ENCODE results near the gene FBN1.

FBN1 gene

DNA sequence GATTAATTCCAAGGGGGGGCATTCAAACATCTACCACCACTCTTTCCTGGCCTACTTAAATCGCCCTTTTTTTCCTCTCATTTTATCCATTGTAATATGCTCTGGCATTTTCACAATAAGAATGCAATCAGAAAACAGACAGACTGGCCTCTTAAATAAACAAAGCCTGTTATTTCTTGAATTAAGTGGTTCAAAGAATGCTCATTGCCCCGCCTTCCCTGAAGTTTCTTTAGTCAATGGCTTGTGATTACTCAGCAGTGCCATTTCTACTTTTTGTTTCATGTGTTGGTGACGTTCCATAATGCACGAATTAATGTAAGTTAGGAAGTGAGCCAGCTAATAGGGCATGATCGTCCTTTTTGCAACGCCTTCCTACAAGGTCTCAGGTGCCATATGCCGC, 68.0 kb downstream of the FBN1 start:
- in situ Hi-C loops (cut with MboI; ENCODE audit: low sequenced_read_pairs) = no loop called here
- Histone ChIP-seq H3K36me3 (replicated peaks) (no peaks in the 10 kb centered on the region), H3K9me3 (no peaks in the 10 kb centered on the region; the same call in 1 of the 2 replicates), H3K4me1 (peaks cover 9% of the 10 kb centered on the region), H3K4me3 (no peak overlapping the region), H3K27me3 (ENCODE audit: low read depth) (no peaks in the 10 kb centered on the region)
- DNase-seq (ENCODE audit: low spot score in 2 of 2) = no peak

DNA sequence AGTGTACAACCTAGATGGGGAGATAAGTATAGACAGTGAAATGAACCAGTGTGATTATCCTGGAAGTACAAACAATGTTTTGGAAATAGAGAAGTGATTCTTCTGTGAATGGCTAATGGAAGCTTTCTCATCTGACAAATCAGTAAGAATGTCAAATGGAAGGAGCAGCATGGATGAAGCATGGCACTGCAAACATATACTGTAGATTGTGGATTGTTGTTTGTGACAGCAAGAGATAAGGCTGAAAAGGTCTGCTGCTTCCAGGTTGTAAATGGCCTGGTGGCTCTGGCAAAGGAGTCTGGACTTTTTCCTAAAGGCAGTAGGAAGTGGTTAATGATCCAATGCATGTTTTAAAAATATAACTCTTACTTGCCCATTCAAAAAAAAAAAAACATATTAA, 71.3 kb downstream of the FBN1 start:
- in situ Hi-C loops (cut with MboI; ENCODE audit: low sequenced_read_pairs) = no loop called here
- H3K27me3 ChIP-seq (ENCODE audit: low read depth) = no peaks in the 10 kb centered on the region
- no peaks in the 10 kb centered on the region; the same call in 1 of the 2 replicates for H3K9me3 ChIP-seq
- no peaks in the 10 kb centered on the region for H3K36me3 ChIP-seq (replicated peaks)
- DNase-seq (ENCODE audit: low spot score in 2 of 2) = no peak
- peaks cover 9% of the 10 kb centered on the region for H3K4me1 ChIP-seq
- H3K4me3 ChIP-seq = no peak overlapping the region

- H3K27me3 ChIP-seq (ENCODE audit: low read depth) = no peaks in the 10 kb centered on the region
- in situ Hi-C loops (cut with MboI; ENCODE audit: low sequenced_read_pairs) = no loop called here
- no peaks in the 10 kb centered on the region for H3K36me3 ChIP-seq (replicated peaks)
- DNase-seq (ENCODE audit: low spot score in 2 of 2) = no peak
- H3K4me3 ChIP-seq = no peak overlapping the region
- H3K9me3 ChIP-seq = no peaks in the 10 kb centered on the region; the same call in 1 of the 2 replicates
- peaks cover 9% of the 10 kb centered on the region for H3K4me1 ChIP-seq
Measured at GRCh38 chr15:48573780-48574179, 71.7 kb downstream of the FBN1 start.

- H3K4me3 ChIP-seq = no peak overlapping the region
- peaks cover 9% of the 10 kb centered on the region for H3K4me1 ChIP-seq
- no peaks in the 10 kb centered on the region; the same call in 1 of the 2 replicates for H3K9me3 ChIP-seq
- H3K27me3 ChIP-seq (ENCODE audit: low read depth) = no peaks in the 10 kb centered on the region
- H3K36me3 ChIP-seq (replicated peaks) = no peaks in the 10 kb centered on the region
- in situ Hi-C loops (cut with MboI; ENCODE audit: low sequenced_read_pairs) = no loop called here
- no peak for DNase-seq (ENCODE audit: low spot score in 2 of 2)
Measured at GRCh38 chr15:48572823-48573222, 72.7 kb downstream of the FBN1 start.

DNA sequence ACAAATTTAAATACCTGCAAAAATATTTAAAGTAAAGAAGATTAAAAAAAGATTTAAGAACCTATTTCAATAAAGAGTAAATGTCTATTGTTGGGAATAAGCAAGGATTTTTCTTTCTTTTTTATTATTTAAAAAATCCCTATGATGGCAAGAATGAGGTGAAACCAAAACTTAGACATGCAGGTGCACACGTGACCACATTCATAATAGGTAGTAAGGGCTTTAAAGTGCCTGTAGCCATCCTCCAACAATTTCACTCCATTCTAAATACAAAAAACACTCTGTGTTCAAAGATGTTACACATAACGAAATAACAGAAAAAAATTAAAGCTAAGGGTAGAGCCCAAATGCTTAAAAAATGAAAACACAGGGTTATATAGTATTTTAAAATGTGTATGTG, 74.0 kb downstream of the FBN1 start:
- in situ Hi-C loops (cut with MboI; ENCODE audit: low sequenced_read_pairs) = no loop called here
- H3K27me3 ChIP-seq (ENCODE audit: low read depth) = no peaks in the 10 kb centered on the region
- no peaks in the 10 kb centered on the region for H3K4me1 ChIP-seq
- no peaks in the 10 kb centered on the region for H3K36me3 ChIP-seq (replicated peaks)
- H3K4me3 ChIP-seq = no peak overlapping the region
- no peaks in the 10 kb centered on the region for H3K9me3 ChIP-seq
- DNase-seq (ENCODE audit: low spot score in 2 of 2) = no peak

GRCh38 chr15:48570822-48571221, 74.7 kb downstream of the FBN1 start:
- no peak for DNase-seq (ENCODE audit: low spot score in 2 of 2)
- Histone ChIP-seq H3K36me3 (replicated peaks) (no peaks in the 10 kb centered on the region), H3K9me3 (no peaks in the 10 kb centered on the region), H3K4me1 (no peaks in the 10 kb centered on the region), H3K4me3 (no peak overlapping the region), H3K27me3 (ENCODE audit: low read depth) (no peaks in the 10 kb centered on the region)
- in situ Hi-C loops (cut with MboI; ENCODE audit: low sequenced_read_pairs) = no loop called here

DNA sequence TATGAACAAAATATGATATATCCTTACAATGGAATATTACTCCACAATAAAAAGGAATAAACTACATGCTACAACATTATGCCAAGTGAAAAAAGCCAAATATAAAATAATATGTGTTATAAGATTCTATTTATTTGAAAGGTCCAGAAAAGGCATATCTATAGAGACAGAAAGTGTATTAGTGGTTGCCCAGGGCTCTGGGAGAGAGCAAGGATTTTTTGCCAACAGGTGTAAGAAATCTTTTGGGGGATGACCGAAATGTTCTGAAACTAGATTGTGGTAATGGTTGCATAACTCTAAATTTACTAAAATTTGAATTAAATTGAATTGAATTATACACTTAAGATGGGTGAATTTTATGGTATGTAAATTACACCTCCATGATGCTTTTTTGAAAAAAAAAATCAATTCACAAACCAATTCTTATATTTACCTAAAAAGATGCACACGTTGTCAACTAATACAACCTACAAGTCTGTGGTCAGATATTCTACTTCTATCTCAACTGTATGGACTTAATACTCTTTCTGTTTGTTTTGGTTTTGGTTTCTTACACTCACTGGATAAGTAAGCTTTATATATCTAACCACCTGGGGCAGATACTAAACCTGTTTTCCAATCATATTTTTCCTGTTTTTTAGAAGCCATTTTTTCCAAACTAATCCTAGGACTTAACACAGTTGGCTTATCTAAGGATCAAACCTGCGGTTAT, 75.8 kb downstream of the FBN1 start:
- no peaks in the 10 kb centered on the region for H3K36me3 ChIP-seq (replicated peaks)
- no peak for DNase-seq (ENCODE audit: low spot score in 2 of 2)
- H3K27me3 ChIP-seq (ENCODE audit: low read depth) = no peaks in the 10 kb centered on the region
- no peaks in the 10 kb centered on the region for H3K9me3 ChIP-seq
- H3K4me3 ChIP-seq = no peak overlapping the region
- no peaks in the 10 kb centered on the region for H3K4me1 ChIP-seq
- in situ Hi-C loops (cut with MboI; ENCODE audit: low sequenced_read_pairs) = no loop called here

- H3K27me3 ChIP-seq (ENCODE audit: low read depth) = no peaks in the 10 kb centered on the region
- H3K36me3 ChIP-seq (replicated peaks) = no peaks in the 10 kb centered on the region; the same call in 1 of the 2 replicates
- H3K9me3 ChIP-seq = no peaks in the 10 kb centered on the region
- no peaks in the 10 kb centered on the region for H3K4me1 ChIP-seq
- in situ Hi-C loops (cut with MboI; ENCODE audit: low sequenced_read_pairs) = no loop called here
- no peak overlapping the region for H3K4me3 ChIP-seq
- DNase-seq (ENCODE audit: low spot score in 2 of 2) = no peak
Measured at GRCh38 chr15:48566668-48567067, 78.8 kb downstream of the FBN1 start.

DNA sequence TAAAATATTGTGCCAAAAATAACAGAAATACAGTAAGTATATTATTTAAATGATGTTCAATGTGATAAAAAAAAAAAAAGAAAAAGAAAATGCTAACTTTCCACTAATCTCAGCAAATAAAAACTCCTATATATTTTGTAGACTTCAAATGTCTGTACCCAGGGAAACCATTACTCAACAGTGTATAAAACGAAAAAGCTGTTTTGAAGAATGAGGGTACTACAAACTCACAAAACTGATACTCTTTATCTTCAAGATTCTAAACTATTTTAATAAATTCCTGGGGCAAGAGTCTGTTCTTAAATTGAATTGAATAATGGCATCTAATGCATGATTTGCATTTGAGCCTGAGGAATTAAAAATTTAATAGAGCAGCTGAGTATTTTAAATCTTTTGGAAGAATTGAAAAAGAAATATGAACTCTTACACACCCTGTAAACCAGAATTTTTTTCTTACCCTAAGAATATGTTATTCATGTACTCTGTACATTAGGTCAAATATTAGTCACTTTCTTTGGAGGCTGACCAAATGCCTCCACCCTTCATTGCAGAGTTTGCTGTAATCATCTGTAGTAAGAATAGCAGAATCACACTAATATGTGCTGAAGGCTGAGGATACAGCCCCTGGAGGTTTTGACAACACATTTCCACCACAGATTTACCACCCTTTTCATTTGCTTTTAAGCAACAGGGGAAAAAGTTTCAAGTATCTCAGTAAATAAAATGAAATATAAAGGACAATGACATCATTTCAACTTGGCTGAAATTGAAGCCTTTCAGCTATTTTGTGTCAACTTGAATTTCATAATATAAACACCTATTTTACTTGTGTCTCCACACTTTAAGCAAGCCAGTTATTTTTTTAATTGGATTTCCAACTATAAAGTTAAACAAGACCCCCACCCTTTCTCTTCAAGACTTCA, 79.7 kb downstream of the FBN1 start:
- Histone ChIP-seq H3K4me3 (no peak overlapping the region), H3K9me3 (no peaks in the 10 kb centered on the region), H3K4me1 (no peaks in the 10 kb centered on the region), H3K27me3 (ENCODE audit: low read depth) (no peaks in the 10 kb centered on the region), H3K36me3 (replicated peaks) (no peaks in the 10 kb centered on the region; the same call in 1 of the 2 replicates)
- no peak for DNase-seq (ENCODE audit: low spot score in 2 of 2)
- in situ Hi-C loops (cut with MboI; ENCODE audit: low sequenced_read_pairs) = no loop called here

GRCh38 chr15:48564690-48565089, 80.8 kb downstream of the FBN1 start:
- Histone ChIP-seq H3K27me3 (ENCODE audit: low read depth) (no peaks in the 10 kb centered on the region), H3K4me3 (no peak overlapping the region), H3K4me1 (no peaks in the 10 kb centered on the region), H3K36me3 (replicated peaks) (no peaks in the 10 kb centered on the region; the same call in 1 of the 2 replicates), H3K9me3 (no peaks in the 10 kb centered on the region)
- in situ Hi-C loops (cut with MboI; ENCODE audit: low sequenced_read_pairs) = no loop called here
- DNase-seq (ENCODE audit: low spot score in 2 of 2) = no peak

DNA sequence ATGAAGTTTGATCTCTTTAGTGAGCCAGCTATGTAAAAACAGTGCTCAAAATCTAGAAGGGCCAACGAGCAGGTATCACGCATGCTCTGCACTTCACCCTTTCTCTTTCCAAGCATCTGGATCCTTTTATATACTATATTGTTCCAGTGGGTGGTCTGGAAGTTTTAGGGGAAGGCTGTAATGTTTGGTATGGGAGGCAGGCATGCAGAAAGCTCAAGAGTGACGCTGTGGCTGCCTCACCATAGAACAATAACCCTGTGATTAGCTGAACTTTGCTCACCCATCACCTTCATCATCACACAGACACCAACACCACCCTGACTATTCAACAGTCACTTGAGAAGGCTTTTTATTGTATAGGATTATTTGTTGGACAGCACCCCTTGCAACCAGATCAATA, 81.6 kb downstream of the FBN1 start:
- Histone ChIP-seq H3K36me3 (replicated peaks) (no peaks in the 10 kb centered on the region; the same call in 1 of the 2 replicates), H3K9me3 (no peaks in the 10 kb centered on the region), H3K4me3 (no peak overlapping the region), H3K4me1 (no peaks in the 10 kb centered on the region), H3K27me3 (ENCODE audit: low read depth) (no peaks in the 10 kb centered on the region)
- in situ Hi-C loops (cut with MboI; ENCODE audit: low sequenced_read_pairs) = no loop called here
- DNase-seq (ENCODE audit: low spot score in 2 of 2) = no peak

GRCh38 chr15:48560321-48561051, 85.0 kb downstream of the FBN1 start:
- Histone ChIP-seq H3K9me3 (no peaks in the 10 kb centered on the region), H3K36me3 (replicated peaks) (no peaks in the 10 kb centered on the region; the same call in 1 of the 2 replicates), H3K27me3 (ENCODE audit: low read depth) (no peaks in the 10 kb centered on the region), H3K4me1 (no peaks in the 10 kb centered on the region), H3K4me3 (no peak overlapping the region)
- in situ Hi-C loops (cut with MboI; ENCODE audit: low sequenced_read_pairs) = no loop called here
- no peak for DNase-seq (ENCODE audit: low spot score in 2 of 2)

GRCh38 chr15:48559285-48559684, 86.2 kb downstream of the FBN1 start:
- H3K27me3 ChIP-seq (ENCODE audit: low read depth) = no peaks in the 10 kb centered on the region
- no peak for DNase-seq (ENCODE audit: low spot score in 2 of 2)
- in situ Hi-C loops (cut with MboI; ENCODE audit: low sequenced_read_pairs) = no loop called here
- H3K4me1 ChIP-seq = no peaks in the 10 kb centered on the region
- no peaks in the 10 kb centered on the region; the same call in 1 of the 2 replicates for H3K36me3 ChIP-seq (replicated peaks)
- no peak overlapping the region for H3K4me3 ChIP-seq
- no peaks in the 10 kb centered on the region for H3K9me3 ChIP-seq

All from HAP-1 (cell line).